Melanocyte of skin (primary cell): ENCODE results near the gene SLC18B1. TPM values are rescaled to one million over a fixed set of nuclear protein-coding genes. Genes with fewer than 3 reads are reported as not detected.

Source experiments
- small RNA-seq, 2 donors: library from RNA; depleted of rRNA; stranded (forward); fragments of <200 nt; gene quantifications; one replicate each; pipeline ENCODE3, GENCODE V24; 2012
- total RNA-seq, 2 donors: library from RNA; depleted of rRNA; stranded (reverse); fragments of >200 nt; gene quantifications; 2 replicates each; pipeline ENCODE4 v1.2.3, GENCODE V29; 2012

Gene SLC18B1
- 100 to 1,000 TPM; 116 to 134 TPM for total RNA-seq

DNA sequence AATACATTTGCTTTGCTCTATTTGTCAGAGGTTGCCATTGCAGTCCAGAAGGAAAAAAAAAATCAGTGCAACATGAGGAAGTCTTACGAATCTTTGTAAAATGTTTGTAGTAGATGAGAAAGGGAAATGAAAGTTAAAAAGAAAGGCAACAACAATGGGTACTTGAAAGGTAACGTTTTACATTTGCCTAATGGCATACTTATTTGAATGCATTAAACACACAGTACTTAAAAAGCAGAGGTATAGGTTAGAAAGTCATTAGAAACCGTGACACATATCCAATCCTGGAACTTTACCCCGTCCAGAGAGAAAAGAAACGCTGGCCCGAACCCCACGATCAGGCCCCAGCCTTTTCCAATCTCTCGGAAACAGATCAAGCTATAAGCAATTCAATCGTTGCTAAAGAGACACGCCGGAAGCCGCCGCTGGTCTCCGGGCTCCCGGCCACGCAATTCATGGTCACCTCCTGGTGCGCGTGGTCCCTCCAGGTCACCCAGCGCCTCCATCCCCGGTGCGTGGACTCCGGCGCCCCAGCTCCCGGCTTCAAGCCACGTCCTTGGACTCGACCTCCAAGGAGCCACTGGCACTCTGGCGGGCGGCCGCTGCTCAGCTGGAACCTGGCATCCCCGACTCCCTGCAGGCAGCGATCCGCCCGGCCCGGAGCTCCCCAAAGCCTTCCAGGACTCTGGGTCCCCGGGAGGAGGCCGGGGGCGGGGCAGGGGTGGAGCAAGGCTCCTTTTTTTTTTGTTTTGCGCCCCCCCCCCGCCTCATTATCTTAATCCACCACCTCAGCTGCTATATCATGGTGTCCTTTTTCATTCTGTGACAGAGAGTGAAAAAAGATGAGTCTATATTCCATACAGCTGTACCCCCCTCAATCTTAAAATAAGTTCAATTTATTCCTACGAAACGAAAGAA is at the start of gene SLC18B1:
TSS of gene SLC18B1 (minus strand) at position 687 of the 918 bp plus-strand sequence. CDS start at position 506, 181 bp downstream.

Small RNAs within 50 kb of the gene (small RNA-seq; reads per million reads assigned to genes)
- gene SNORA33, result 631 to 1,730 reads per million in 2 donors
- 111 to 170 reads per million in 2 donors for gene SNORD100
- gene SNORD101, result 5,124 to 7,517 reads per million in 2 donors

Other genes starting within 250 kb of the SLC18B1 start
- not detected for gene TAAR8, start 246.0 kb downstream of the SLC18B1 start, total RNA-seq
- not detected for gene TAAR6, start 228.3 kb downstream of the SLC18B1 start, total RNA-seq
- not detected for gene TAAR5, start 208.9 kb downstream of the SLC18B1 start, total RNA-seq
- not detected for gene TAAR2, start 174.4 kb downstream of the SLC18B1 start, total RNA-seq
- gene TAAR1, start 139.5 kb downstream of the SLC18B1 start, total RNA-seq, result not detected
- not detected for gene VNN1, start 84.6 kb downstream of the SLC18B1 start, total RNA-seq
- not detected for gene VNN2, start 40.7 kb downstream of the SLC18B1 start, total RNA-seq
- 1,000 to 10,000 TPM in 1 of 2 donors, 100 to 1,000 TPM in 1; 507 to 1,099 TPM for gene RPS12, start 15.9 kb upstream of the SLC18B1 start, total RNA-seq